Melanocyte of skin (primary cell): ENCODE results near the gene STXBP3. TPM values are rescaled to one million over a fixed set of nuclear protein-coding genes. Genes with fewer than 3 reads are reported as not detected.

Experiments
- total RNA-seq, 2 donors: library from RNA; depleted of rRNA; stranded (reverse); fragments of >200 nt; gene quantifications; 2 replicates each; pipeline ENCODE4 v1.2.3, GENCODE V29; 2012

The STXBP3 gene, protein sequence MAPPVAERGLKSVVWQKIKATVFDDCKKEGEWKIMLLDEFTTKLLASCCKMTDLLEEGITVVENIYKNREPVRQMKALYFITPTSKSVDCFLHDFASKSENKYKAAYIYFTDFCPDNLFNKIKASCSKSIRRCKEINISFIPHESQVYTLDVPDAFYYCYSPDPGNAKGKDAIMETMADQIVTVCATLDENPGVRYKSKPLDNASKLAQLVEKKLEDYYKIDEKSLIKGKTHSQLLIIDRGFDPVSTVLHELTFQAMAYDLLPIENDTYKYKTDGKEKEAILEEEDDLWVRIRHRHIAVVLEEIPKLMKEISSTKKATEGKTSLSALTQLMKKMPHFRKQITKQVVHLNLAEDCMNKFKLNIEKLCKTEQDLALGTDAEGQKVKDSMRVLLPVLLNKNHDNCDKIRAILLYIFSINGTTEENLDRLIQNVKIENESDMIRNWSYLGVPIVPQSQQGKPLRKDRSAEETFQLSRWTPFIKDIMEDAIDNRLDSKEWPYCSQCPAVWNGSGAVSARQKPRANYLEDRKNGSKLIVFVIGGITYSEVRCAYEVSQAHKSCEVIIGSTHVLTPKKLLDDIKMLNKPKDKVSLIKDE
- total RNA-seq, result 10 to 100 TPM; 41.3 to 49.2 TPM

DNA sequence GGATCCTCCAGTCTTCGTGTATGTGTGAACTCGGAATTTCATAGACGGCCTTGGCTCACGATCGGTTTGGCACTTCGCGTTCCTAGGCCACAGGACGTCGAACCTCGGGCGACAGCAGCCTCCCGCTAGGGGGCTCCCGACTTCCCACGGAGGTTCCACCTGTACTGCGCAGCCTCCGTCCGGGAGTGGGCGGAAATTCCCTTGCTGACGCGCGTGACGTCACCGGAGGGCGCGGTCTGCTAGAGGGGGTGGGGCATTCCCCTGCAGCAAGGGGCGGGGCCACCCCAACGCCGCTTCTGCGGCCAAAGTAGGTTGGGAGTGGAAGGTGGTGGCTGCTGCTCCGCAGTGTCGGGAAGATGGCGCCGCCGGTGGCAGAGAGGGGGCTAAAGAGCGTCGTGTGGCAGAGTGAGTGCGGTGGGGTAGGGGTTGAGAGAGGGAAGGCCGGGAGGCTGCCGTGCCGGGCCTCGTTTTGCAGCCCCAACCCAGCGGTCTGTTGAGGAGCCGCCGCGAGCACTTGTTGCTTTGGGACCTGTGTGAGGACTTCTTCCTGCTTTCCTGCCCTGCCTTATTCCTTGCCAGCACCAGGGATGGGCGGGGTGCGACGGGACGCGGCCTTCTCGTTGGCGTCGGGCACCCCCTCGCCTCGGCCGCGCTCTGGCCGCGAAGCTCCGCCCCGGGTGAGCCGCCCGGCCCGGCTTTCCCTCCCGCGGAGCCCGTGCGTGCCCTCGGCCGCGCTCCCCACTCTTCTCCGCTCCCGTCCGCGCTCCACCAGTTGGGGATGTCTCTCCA is at the start of gene STXBP3:
TSS of gene STXBP3 (plus strand) at position 293 of the 789 bp plus-strand sequence. CDS start at position 357, 64 bp downstream.

GRCh38 chr1:108712606-108713150 is 33.8 kb upstream of the STXBP3 start, which contains the start of gene FNDC7:
FNDC7 (plus strand) TSS chr1:108712908; CDS start chr1:108712934, 26 bp downstream.

DNA sequence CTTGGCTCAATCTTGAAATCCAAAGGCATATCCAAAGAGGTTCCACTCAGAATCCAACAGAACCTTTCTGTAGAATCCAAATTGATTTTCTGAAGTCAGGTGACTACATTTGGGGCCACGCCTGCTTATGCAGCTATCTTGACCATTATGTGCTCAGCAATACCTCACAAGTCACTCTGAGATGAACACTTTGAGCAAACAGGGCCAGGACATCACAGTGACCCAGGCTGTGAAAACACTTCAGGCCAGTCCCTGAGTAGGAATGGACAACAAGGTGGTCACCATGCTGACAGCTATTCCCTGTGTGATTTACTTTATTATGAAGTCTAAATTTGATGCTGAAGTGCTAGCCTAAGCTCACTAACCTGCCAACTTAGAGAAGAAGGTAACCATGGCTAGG is 110.5 kb downstream of the STXBP3 start, which contains the start of gene AKNAD1:
TSS of gene AKNAD1 (minus strand) at position 101 of the 400 bp plus-strand sequence. CDS start 4,430 bp downstream, outside the sequence.

Other genes starting within 250 kb of the STXBP3 start
- 10 to 100 TPM; 26.2 to 51.6 TPM for gene EEIG2, start 186.6 kb upstream of the STXBP3 start, total RNA-seq
- 1 to 10 TPM; 3.4 to 3.7 TPM for gene HENMT1, start 85.6 kb upstream of the STXBP3 start, total RNA-seq
- gene PRPF38B, start 54.4 kb upstream of the STXBP3 start, total RNA-seq, result 10 to 100 TPM; 17.2 to 22.3 TPM
- gene FNDC7, start 33.8 kb upstream of the STXBP3 start, total RNA-seq, result under 1 TPM; 0.33 to 0.34 TPM
- gene AKNAD1, start 110.4 kb downstream of the STXBP3 start, total RNA-seq, result under 1 TPM; under 0.01 to 0.69 TPM
- gene GPSM2, start 130.3 kb downstream of the STXBP3 start, total RNA-seq, result 10 to 100 TPM; 24.4 to 38.3 TPM
- gene CLCC1, start 216.8 kb downstream of the STXBP3 start, total RNA-seq, result 10 to 100 TPM; 17.9 to 26.0 TPM